Measurements from ENCODE around the gene NR6A1.

DNA sequence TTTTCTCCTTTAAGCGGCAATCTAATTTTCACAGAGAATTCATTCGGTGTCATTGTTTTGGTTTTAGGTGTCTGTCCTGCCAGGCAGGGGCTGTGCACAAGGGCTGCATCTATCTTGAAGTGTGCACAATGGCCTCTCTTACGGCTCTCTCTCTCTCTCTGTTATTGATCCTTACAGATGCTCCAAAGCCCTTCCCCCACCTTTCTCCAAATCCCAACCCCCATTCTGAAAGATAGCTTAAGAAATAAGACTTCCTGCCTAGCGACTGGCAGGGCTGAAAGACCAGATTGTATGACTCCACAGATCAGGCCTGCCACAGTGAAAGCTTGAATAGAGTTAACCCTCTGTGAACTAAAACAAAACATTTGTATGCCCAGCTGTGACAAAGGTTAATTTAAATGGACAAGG, 177.5 kb downstream of the NR6A1 start:
- TF ChIP-seq POLR2A (IDR thresholded peaks at IDR 0.05) (no peak), CTCF (IDR thresholded peaks at IDR 0.05) (no peak), EP300 (IDR thresholded peaks at IDR 0.05) (no peak)
